WTC11 (cell line): ENCODE measurements around the gene C1S. TPM values are rescaled to one million over a fixed set of nuclear protein-coding genes. Genes with fewer than 3 reads are reported as not detected.

Source experiments
- ATAC-seq: fragments of 200-7000 bp; cut with Tn5 transposase; 2 replicates; pipeline ENCODE4 v1.10.0; 2021; ENCODE audit warnings: mild to moderate bottlenecking, moderate library complexity
- CTCF ChIA-PET: fragments of 300-600 bp; sonication (Branson Sonifier 250); formaldehyde crosslinking; loops from one replicate; lab custom pipeline; 2021; ENCODE audit warnings: antibody characterized with exemption; lab: Charles Lee
- POLR2A ChIA-PET: fragments of 350-600 bp; sonication (Branson Sonifier 250); formaldehyde crosslinking; loops from one replicate; lab custom pipeline; 2021; ENCODE audit warnings: antibody characterized with exemption; lab: Charles Lee
- DNase-seq: peaks from one replicate; pipeline ENCODE4 v3.0.0; 2021; ENCODE audit warnings: low spot score
- H3K27ac Mint-ChIP-seq: 2 replicates; pipeline ENCODE4 v1.8.0; 2021; ENCODE audit warnings: mixed read lengths
- H3K27me3 Mint-ChIP-seq: 2 replicates; pipeline ENCODE4 v1.8.0; 2021; ENCODE audit warnings: low read depth, mild to moderate bottlenecking, moderate library complexity, mixed read lengths
- H3K36me3 Mint-ChIP-seq: 2 replicates; pipeline ENCODE4 v1.8.0; 2021; ENCODE audit warnings: mixed read lengths
- H3K4me1 Mint-ChIP-seq: 2 replicates; pipeline ENCODE4 v1.8.0; 2022; ENCODE audit warnings: mixed read lengths
- H3K4me3 Mint-ChIP-seq: 2 replicates; pipeline ENCODE4 v1.8.0; 2021; ENCODE audit warnings: mild to moderate bottlenecking, moderate library complexity, mixed read lengths
- H3K9me3 Mint-ChIP-seq: 2 replicates; pipeline ENCODE4 v1.8.0; 2021; ENCODE audit warnings: mixed read lengths
- AFF4 ChIP-seq: sonication (generic); formaldehyde crosslinking; IDR thresholded peaks from 2 replicates; pipeline ENCODE4 v1.8.1; 2023; ENCODE audit warnings: mild to moderate bottlenecking, missing genetic modification reagents, borderline replicate concordance
- ATF6 ChIP-seq: sonication (generic); formaldehyde crosslinking; IDR thresholded peaks from 2 replicates; pipeline ENCODE4 v1.8.1; 2023; ENCODE audit warnings: mild to moderate bottlenecking, missing genetic modification reagents
- CREB1 ChIP-seq: sonication (generic); formaldehyde crosslinking; IDR thresholded peaks from 2 replicates; pipeline ENCODE4 v1.8.0; 2023; ENCODE audit warnings: mild to moderate bottlenecking, missing genetic modification reagents
- E2F5 ChIP-seq: sonication (generic); formaldehyde crosslinking; IDR thresholded peaks from 2 replicates; pipeline ENCODE4 v1.8.1; 2022; ENCODE audit warnings: mild to moderate bottlenecking, moderate library complexity, missing genetic modification reagents
- ESRRA ChIP-seq: sonication (generic); formaldehyde crosslinking; IDR thresholded peaks from 2 replicates; pipeline ENCODE4 v1.8.1; 2022; ENCODE audit warnings: mild to moderate bottlenecking, missing genetic modification reagents, borderline replicate concordance
- FOXK1 ChIP-seq: sonication (generic); formaldehyde crosslinking; IDR thresholded peaks from 2 replicates; pipeline ENCODE4 v1.8.0; 2022; ENCODE audit warnings: mild to moderate bottlenecking, moderate library complexity, missing genetic modification reagents
- FOXP1 ChIP-seq: sonication (generic); formaldehyde crosslinking; IDR thresholded peaks from 2 replicates; pipeline ENCODE4 v1.8.0; 2022; ENCODE audit warnings: missing genetic modification reagents, mild to moderate bottlenecking, moderate library complexity, borderline replicate concordance
- HMGXB4 ChIP-seq: sonication (generic); formaldehyde crosslinking; IDR thresholded peaks from 2 replicates; pipeline ENCODE4 v1.8.1; 2023; ENCODE audit warnings: mild to moderate bottlenecking, moderate library complexity, missing genetic modification reagents
- IRF1 ChIP-seq: sonication (generic); formaldehyde crosslinking; IDR thresholded peaks from 2 replicates; pipeline ENCODE4 v1.8.0; 2023; ENCODE audit warnings: missing genetic modification reagents
- JAZF1 ChIP-seq: fragments of 250-450 bp; sonication (Bioruptor Pico); IDR thresholded peaks from 2 replicates; pipeline ENCODE4 v1.9.0; 2021; ENCODE audit warnings: moderate library complexity, mild to moderate bottlenecking, inconsistent platforms
- KAT7 ChIP-seq: sonication (generic); formaldehyde crosslinking; IDR thresholded peaks from 2 replicates; pipeline ENCODE4 v1.8.1; 2023; ENCODE audit warnings: missing genetic modification reagents, mild to moderate bottlenecking, borderline replicate concordance
- MYBL2 ChIP-seq: sonication (generic); formaldehyde crosslinking; IDR thresholded peaks from 2 replicates; pipeline ENCODE4 v1.8.1; 2023; ENCODE audit warnings: mild to moderate bottlenecking, moderate library complexity, missing genetic modification reagents
- TCF7 ChIP-seq: sonication (generic); formaldehyde crosslinking; IDR thresholded peaks from 2 replicates; pipeline ENCODE4 v1.8.0; 2022; ENCODE audit warnings: mild to moderate bottlenecking, low read depth, missing genetic modification reagents, moderate library complexity
- ZBTB21 ChIP-seq: sonication (generic); formaldehyde crosslinking; IDR thresholded peaks from 2 replicates; pipeline ENCODE4 v1.8.1; 2023; ENCODE audit warnings: mild to moderate bottlenecking, missing genetic modification reagents, borderline replicate concordance
- ZNF671 ChIP-seq: fragments of 250-450 bp; sonication (Bioruptor Pico); IDR thresholded peaks from 2 replicates; pipeline ENCODE4 v1.8.0; 2021; ENCODE audit warnings: mild to moderate bottlenecking
- total RNA-seq: library from RNA; stranded (reverse); gene quantifications from 3 replicates; pipeline ENCODE4 v1.2.3, GENCODE V29; 2021
- TF ChIP-seq, protein P1 (sequence below): fragments of 250-450 bp; sonication (Bioruptor Pico); IDR thresholded peaks from 2 replicates; pipeline ENCODE4 v1.9.0; 2021; ENCODE audit warnings: mild to moderate bottlenecking
- TF ChIP-seq, protein P2 (sequence below): sonication (generic); formaldehyde crosslinking; IDR thresholded peaks from 2 replicates; pipeline ENCODE4 v1.8.1; 2022; ENCODE audit warnings: mild to moderate bottlenecking, missing genetic modification reagents, moderate library complexity, borderline replicate concordance
- TF ChIP-seq, protein P3 (sequence below): sonication (generic); formaldehyde crosslinking; IDR thresholded peaks from 2 replicates; pipeline ENCODE4 v1.8.0; 2022; ENCODE audit warnings: missing genetic modification reagents
- TF ChIP-seq, protein P4 (sequence below): fragments of 250-450 bp; sonication (Bioruptor Pico); IDR thresholded peaks from 2 replicates; pipeline ENCODE4 v2.1.2; 2022; ENCODE audit warnings: mild to moderate bottlenecking, moderate library complexity

Gene C1S
- total RNA-seq, 1 experiment from 2014 or later = 7.6 TPM

DNA sequence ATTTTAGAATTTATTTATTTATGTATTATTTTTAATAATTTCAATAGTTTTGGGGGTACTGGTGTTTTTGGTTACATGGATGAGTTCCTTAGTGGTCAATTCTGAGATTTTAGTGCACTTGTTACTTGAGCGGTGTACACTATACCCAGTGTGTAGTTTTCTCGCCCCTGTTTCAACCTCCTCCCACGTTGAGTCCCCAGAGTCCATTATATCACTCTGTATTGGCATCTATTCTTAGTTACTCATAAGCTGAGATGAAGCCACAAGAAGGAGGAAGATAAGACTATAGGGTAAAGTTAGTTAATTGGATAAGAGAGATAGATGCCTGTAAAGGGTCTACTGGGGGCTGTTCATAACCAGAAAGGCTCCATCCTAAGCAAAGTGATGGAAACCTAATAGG is 4.0 kb downstream of the C1S start:
- H3K27me3 Mint-ChIP-seq = peaks cover 7% of the 10 kb centered on the region; the same call in 1 of the 2 replicates
- H3K27ac Mint-ChIP-seq = no peak overlapping the region
- H3K4me1 Mint-ChIP-seq = peaks cover 17% of the 10 kb centered on the region
- ChIA-PET POLR2A (no interaction called here), CTCF (no interaction called here)
- H3K9me3 Mint-ChIP-seq = no peaks in the 10 kb centered on the region
- no peak for TF ChIP-seq JAZF1 (CRISPR knock-in tag)
- no peak for TF ChIP-seq AFF4 (CRISPR knock-in tag)
- no peak for TF ChIP-seq FOXK1 (CRISPR knock-in tag)
- no peak for TF ChIP-seq CREB1
- no peak for TF ChIP-seq FOXP1 (CRISPR knock-in tag)
- no peak for TF ChIP-seq ATF6
- no peak for TF ChIP-seq ESRRA
- TF ChIP-seq ZBTB21 (CRISPR knock-in tag) = no peak
- TF ChIP-seq, protein P1, sequence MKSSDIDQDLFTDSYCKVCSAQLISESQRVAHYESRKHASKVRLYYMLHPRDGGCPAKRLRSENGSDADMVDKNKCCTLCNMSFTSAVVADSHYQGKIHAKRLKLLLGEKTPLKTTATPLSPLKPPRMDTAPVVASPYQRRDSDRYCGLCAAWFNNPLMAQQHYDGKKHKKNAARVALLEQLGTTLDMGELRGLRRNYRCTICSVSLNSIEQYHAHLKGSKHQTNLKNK (CRISPR knock-in tag) = no peak
- TF ChIP-seq, protein P2, sequence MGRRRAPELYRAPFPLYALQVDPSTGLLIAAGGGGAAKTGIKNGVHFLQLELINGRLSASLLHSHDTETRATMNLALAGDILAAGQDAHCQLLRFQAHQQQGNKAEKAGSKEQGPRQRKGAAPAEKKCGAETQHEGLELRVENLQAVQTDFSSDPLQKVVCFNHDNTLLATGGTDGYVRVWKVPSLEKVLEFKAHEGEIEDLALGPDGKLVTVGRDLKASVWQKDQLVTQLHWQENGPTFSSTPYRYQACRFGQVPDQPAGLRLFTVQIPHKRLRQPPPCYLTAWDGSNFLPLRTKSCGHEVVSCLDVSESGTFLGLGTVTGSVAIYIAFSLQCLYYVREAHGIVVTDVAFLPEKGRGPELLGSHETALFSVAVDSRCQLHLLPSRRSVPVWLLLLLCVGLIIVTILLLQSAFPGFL (CRISPR knock-in tag) = no peak
- no peak for TF ChIP-seq ZNF671 (CRISPR knock-in tag)
- TF ChIP-seq, protein P3, sequence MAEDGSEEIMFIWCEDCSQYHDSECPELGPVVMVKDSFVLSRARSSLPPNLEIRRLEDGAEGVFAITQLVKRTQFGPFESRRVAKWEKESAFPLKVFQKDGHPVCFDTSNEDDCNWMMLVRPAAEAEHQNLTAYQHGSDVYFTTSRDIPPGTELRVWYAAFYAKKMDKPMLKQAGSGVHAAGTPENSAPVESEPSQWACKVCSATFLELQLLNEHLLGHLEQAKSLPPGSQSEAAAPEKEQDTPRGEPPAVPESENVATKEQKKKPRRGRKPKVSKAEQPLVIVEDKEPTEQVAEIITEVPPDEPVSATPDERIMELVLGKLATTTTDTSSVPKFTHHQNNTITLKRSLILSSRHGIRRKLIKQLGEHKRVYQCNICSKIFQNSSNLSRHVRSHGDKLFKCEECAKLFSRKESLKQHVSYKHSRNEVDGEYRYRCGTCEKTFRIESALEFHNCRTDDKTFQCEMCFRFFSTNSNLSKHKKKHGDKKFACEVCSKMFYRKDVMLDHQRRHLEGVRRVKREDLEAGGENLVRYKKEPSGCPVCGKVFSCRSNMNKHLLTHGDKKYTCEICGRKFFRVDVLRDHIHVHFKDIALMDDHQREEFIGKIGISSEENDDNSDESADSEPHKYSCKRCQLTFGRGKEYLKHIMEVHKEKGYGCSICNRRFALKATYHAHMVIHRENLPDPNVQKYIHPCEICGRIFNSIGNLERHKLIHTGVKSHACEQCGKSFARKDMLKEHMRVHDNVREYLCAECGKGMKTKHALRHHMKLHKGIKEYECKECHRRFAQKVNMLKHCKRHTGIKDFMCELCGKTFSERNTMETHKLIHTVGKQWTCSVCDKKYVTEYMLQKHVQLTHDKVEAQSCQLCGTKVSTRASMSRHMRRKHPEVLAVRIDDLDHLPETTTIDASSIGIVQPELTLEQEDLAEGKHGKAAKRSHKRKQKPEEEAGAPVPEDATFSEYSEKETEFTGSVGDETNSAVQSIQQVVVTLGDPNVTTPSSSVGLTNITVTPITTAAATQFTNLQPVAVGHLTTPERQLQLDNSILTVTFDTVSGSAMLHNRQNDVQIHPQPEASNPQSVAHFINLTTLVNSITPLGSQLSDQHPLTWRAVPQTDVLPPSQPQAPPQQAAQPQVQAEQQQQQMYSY = no peak
- TF ChIP-seq, protein P4, sequence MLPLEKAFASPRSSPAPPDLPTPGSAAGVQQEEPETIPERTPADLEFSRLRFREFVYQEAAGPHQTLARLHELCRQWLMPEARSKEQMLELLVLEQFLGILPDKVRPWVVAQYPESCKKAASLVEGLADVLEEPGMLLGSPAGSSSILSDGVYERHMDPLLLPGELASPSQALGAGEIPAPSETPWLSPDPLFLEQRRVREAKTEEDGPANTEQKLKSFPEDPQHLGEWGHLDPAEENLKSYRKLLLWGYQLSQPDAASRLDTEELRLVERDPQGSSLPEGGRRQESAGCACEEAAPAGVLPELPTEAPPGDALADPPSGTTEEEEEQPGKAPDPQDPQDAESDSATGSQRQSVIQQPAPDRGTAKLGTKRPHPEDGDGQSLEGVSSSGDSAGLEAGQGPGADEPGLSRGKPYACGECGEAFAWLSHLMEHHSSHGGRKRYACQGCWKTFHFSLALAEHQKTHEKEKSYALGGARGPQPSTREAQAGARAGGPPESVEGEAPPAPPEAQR (CRISPR knock-in tag) = no peak
- TF ChIP-seq E2F5 (CRISPR knock-in tag) = no peak
- TF ChIP-seq IRF1 (CRISPR knock-in tag) = no peak
- TF ChIP-seq HMGXB4 (CRISPR knock-in tag) = no peak
- TF ChIP-seq MYBL2 (CRISPR knock-in tag) = no peak
- no peak for TF ChIP-seq TCF7 (CRISPR knock-in tag)
- TF ChIP-seq KAT7 (CRISPR knock-in tag) = no peak
- ATAC-seq (no peak), DNase-seq (no peak)
- no peaks in the 10 kb centered on the region for H3K36me3 Mint-ChIP-seq
- H3K4me3 Mint-ChIP-seq = no peak overlapping the region
